Measurements from ENCODE around the gene TMEM115. TPM values are rescaled to one million over a fixed set of nuclear protein-coding genes. Genes with fewer than 3 reads are reported as not detected.

Gene TMEM115
- total RNA-seq, 1 donor from 2014 or later, result 29.6 TPM

- intact Hi-C loops (cut with DNase I), result no loop called here
- DNase-seq (ENCODE audit: low spot score) (no peak), ATAC-seq (no peak)
Observed at GRCh38 chr3:50355829-50356552, 3.3 kb downstream of the TMEM115 start.

DNA sequence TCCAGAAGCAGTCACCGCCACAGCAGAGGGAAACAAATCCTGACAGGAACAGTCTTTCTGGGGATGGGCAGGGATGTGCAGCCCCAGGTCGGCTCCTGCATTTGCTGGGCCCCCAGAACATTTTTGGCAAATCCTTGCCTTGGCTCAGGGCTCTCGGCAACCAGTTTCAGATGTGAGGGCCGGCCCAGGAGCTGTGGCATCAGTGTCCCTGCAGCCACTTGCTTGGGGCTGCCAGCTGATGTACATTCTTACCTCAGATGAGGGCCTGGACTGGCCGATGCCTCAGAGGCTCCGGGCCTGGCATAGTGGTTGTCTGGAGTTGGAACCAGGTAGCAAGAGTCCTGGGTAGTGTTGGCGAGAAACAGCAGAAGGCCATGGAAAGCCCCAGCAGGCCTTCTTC, 4.5 kb downstream of the TMEM115 start:
- intact Hi-C loops (cut with DNase I), result no loop called here
- DNase-seq (ENCODE audit: low spot score) (no peak), ATAC-seq (no peak)

DNA sequence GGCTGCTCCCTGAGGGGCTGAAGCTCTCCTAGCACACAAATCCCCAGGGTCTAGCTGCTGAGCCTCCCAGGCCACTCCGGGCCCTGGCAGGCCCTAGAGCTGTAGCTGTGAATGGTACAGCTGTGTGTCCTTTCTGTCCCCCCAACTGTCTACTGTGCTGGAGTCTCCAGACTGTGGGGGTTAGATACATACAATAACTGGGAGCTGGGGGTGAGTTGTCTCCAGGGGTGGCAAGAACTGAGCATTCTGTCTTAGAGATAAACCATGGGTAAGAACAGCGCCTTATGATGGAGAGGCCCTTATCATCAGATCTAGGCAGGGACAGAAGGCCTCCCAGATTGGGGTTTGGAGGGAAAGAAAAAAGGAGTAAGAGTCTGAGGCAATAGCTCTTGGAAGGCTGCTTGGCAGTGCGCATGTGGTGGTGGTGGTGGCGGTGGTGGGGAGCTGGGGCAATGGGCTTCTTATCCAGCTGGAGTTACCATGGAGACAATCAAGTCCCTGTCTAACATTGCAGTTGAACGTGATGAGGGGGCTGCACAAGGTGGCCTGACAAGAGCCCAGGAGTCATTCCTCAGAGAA, 5.0 kb downstream of the TMEM115 start:
- ATAC-seq, result no peak
- no peak for DNase-seq (ENCODE audit: low spot score)
- intact Hi-C loops (cut with DNase I), result no loop called here

DNA sequence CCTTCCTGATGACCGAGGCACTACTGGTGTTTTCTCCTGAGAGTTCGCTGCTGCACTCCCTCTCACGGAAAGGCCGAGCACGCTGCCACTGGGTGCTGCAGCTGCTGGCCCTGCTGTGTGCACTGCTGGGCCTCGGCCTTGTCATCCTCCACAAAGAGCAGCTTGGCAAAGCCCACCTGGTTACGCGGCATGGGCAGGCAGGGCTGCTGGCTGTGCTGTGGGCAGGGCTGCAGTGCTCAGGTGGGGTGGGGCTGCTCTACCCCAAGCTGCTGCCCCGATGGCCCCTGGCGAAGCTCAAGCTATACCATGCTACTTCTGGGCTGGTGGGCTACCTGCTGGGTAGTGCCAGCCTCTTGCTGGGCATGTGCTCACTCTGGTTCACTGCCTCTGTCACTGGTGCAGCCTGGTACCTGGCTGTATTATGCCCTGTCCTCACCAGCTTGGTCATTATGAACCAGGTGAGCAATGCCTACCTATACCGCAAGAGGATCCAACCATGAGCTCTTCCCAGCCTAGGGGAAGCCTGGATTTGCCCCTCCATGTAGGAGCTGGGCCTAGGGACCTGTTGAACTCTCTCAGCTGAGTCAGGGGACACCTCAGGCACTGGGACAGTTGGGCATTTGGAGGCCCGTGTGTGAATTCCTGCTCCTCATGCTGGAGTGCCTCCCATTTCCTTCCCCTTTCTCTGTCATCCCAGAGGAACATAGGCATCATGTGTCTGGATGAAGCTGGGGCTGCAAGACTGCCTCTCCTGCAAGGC, 5.9 kb downstream of the TMEM115 start:
- intact Hi-C loops (cut with DNase I), result no loop called here
- DNase-seq (ENCODE audit: low spot score) (no peak), ATAC-seq (no peak)

- no peak for ATAC-seq
- intact Hi-C loops (cut with DNase I), result no loop called here
- DNase-seq (ENCODE audit: low spot score), result no peak
Observed at GRCh38 chr3:50352781-50353180, 6.5 kb downstream of the TMEM115 start.

DNA sequence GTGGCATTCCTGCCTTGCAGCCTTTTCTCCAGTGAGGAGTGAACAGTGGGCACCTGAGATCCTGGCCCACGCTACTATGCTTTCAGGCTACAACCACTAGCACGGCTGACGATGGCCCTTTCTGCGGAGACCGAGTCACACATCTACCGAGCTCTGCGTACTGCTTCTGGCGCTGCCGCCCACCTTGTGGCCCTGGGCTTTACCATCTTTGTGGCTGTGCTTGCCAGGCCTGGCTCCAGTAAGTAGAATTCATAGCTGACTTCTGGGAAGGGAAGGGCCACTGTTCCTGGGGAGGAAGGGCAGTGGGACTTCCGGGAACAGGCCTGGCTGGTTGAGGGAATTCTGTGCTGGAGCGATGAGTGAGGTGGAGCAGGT, 8.0 kb downstream of the TMEM115 start:
- intact Hi-C loops (cut with DNase I), result no loop called here
- ATAC-seq, result no peak
- DNase-seq (ENCODE audit: low spot score), result no peak

DNA sequence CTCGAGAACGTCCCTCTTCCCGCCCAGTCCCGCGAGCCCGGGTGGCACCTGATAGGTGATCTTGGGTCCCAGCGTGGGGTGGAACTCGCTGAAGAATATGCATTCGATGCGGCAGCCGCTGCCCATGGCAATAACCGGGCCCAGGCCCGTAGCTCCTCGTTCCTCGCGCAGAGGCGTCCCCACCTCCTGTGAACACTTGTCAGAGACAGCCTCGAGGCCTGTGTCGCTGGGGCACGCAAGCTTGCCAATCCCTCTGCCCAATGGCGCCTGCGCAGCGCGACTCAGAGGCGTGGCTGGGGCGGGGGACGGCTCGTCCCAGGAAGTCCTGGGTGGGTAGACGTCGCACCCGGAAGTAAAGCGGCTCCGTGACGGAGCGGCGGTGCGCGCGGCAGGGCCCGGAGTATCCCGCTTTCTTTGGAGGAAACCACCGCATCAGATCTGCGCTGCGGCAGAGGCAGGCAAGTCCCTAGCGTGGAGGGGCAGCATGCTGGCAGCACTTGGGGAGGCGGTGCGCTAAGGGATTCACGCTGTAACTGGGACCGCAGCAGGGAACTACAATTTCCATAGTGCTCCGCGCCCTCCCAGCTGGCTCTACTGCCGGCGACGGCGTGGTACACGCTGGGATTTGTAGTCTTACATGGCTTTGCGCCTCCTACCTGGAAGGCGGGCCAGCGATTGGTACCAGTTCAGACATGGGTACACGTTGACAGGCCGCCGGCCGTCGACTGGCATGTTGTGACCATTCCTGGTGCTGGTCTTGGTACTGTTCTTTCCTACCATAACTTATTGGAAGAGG, 8.6 kb downstream of the TMEM115 start, which contains the start of the genes CYB561D2 and NPRL2:
Gene CYB561D2 (plus strand): TSS at position 336 of the 796 bp plus-strand sequence. CDS start 572 bp downstream, outside the sequence.
Gene NPRL2 (minus strand): TSS at position 249 of the 796 bp plus-strand sequence. CDS start 123 bp downstream, at position 126.
- intact Hi-C loops (cut with DNase I), result no loop called here
- DNase-seq (ENCODE audit: low spot score) (peak; percentile 98), ATAC-seq (peak; percentile 96)

- ATAC-seq (no peak), DNase-seq (ENCODE audit: low spot score) (no peak)
- intact Hi-C loops (cut with DNase I), result no loop called here
Observed at GRCh38 chr3:50350213-50350526, 9.2 kb downstream of the TMEM115 start.

DNA sequence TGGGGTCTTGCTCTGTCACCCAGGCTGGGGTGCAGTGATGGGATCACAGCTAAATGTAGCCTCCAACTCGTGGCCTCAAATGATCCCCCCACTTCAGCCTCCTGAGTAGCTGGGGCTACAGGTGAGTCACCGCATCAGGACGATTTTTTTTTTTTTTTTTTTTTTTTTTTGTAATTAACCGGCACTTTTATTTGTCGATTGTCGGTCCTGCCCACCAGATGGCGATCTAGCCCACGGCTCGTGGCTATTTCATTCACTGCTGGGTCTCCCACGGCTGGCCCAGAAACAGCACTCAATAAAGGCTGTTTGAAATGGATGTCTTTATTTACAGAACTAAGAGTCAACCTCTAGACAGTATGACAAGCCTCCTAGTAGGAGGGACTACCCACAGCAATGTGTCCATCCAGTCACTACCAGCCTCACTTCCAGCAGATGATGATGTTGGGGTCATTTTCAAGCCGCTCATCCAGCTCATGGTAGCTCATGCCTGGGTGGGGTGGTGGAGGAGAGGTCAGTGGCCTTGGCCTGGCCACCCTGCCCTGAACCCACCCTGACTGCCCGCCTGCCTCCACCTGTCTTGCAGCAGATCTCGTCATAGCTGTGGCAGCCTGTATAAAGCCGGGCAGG, 12.0 kb downstream of the TMEM115 start:
- intact Hi-C loops (cut with DNase I), result loop anchor here (5.0 kb wide), 1 partner anchor 195 kb away; no protein-coding TSS in a partner anchor
- DNase-seq (ENCODE audit: low spot score) (peak; percentile 86), ATAC-seq (no peak)

GRCh38 chr3:50345586-50346234, 13.6 kb downstream of the TMEM115 start, which contains the start of gene ZMYND10:
ZMYND10 (minus strand) TSS chr3:50345732; CDS start chr3:50345579, 153 bp downstream.
- intact Hi-C loops (cut with DNase I), result loop anchor here (5.0 kb wide), 1 partner anchor 197 kb away; no protein-coding TSS in a partner anchor
- DNase-seq (ENCODE audit: low spot score), result peak; percentile 85
- peak; percentile 49 for ATAC-seq

DNA sequence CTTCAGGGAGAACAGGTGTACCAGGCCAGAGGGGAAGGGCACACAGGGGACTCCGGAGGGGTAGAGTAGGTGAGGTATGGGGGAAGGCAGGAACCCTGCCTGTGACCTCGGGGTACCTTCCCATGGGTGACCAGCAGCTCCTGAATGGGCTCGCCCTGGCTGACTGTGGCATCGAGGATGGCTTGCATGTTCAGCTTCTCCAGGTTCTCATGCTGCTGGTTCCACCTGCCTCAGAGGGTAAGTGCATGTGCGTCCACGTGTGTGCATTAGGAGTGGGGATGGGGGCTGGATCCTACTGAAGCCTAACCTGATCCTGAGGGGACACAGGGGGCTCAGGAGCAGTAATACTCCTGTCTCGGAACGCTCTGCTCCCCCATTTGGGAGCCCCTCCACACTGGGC, 14.3 kb downstream of the TMEM115 start:
- ATAC-seq, result no peak
- no peak for DNase-seq (ENCODE audit: low spot score)
- intact Hi-C loops (cut with DNase I), result loop anchor here (5.0 kb wide), 1 partner anchor 197 kb away; no protein-coding TSS in a partner anchor

GRCh38 chr3:50342813-50343633, 16.3 kb downstream of the TMEM115 start:
- DNase-seq (ENCODE audit: low spot score), result no peak
- intact Hi-C loops (cut with DNase I), result no loop called here
- no peak for ATAC-seq

- intact Hi-C loops (cut with DNase I), result no loop called here
- no peak for ATAC-seq
- DNase-seq (ENCODE audit: low spot score), result no peak
Observed at GRCh38 chr3:50341996-50342650, 17.2 kb downstream of the TMEM115 start.

- ATAC-seq (no peak), DNase-seq (ENCODE audit: low spot score) (no peak)
- intact Hi-C loops (cut with DNase I), result no loop called here
Observed at GRCh38 chr3:50341537-50341936, 17.8 kb downstream of the TMEM115 start.

DNA sequence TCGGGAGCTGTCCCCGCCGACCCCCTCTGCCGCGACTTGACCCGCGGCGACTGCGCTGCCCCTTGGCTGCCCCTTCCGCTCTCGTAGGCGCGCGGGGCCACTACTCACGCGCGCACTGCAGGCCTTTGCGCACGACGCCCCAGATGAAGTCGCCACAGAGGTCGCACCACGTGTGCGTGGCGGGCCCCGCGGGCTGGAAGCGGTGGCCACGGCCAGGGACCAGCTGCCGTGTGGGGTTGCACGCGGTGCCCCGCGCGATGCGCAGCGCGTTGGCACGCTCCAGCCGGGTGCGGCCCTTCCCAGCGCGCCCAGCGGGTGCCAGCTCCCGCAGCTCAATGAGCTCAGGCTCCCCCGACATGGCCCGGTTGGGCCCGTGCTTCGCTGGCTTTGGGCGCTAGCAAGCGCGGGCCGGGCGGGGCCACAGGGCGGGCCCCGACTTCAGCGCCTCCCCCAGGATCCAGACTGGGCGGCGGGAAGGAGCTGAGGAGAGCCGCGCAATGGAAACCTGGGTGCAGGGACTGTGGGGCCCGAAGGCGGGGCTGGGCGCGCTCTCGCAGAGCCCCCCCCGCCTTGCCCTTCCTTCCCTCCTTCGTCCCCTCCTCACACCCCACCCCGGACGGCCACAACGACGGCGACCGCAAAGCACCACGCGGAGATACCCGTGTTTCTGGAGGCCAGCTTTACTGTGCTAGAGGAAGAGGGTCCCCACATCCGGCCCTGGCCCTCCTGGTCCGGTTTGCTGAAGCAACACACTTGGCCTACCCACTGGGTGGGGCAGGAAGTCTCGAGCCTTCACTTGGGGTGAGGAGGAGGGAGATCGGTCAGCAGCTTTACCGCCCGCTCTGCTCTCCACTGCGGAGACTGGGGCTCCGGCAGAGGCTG, 18.6 kb downstream of the TMEM115 start, which contains the start of gene RASSF1:
Gene RASSF1 (minus strand): TSS at position 389 of the 882 bp plus-strand sequence. CDS start 31 bp downstream, at position 358.
- intact Hi-C loops (cut with DNase I), result no loop called here
- ATAC-seq, result peak; percentile 55
- peak; percentile 90 for DNase-seq (ENCODE audit: low spot score)

- DNase-seq (ENCODE audit: low spot score), result no peak
- intact Hi-C loops (cut with DNase I), result no loop called here
- no peak for ATAC-seq
Observed at GRCh38 chr3:50340147-50340447, 19.2 kb downstream of the TMEM115 start.
